Measurements from ENCODE around the gene SNTB2. TPM values are rescaled to one million over a fixed set of nuclear protein-coding genes. Genes with fewer than 3 reads are reported as not detected.

SNTB2 gene
- polyA plus RNA-seq, 1 of the 3 experiments (the other 2 are of a cell fraction) = 13.0 TPM

GRCh38 chr16:69348222-69348621 is 161.3 kb downstream of the SNTB2 start:
- TF ChIP-seq RFX5 (IDR thresholded peaks at IDR 0.05; ENCODE audit: low read length) (no peak), MXI1 (IDR thresholded peaks at IDR 0.05; ENCODE audit: low read depth, low read length) (no peak)
- H3K9me2 ChIP-seq = no peaks in the 10 kb centered on the region
- no peak overlapping the region for H3K27ac ChIP-seq (ENCODE audit: low read depth in 2 of 2, low read length in 1 of 2)
- peaks cover 7 to 14% of the 10 kb centered on the region in 2 experiments for H3K36me3 ChIP-seq (replicated peaks in 1 of 2; ENCODE audit: control insufficient read depth in 1 of 2, insufficient read depth in 2 of 2, low read length in 1 of 2)
- ChIA-PET CTCF (no interaction called here), POLR2A (no interaction called here)
- peaks cover 0 to 2% of the 10 kb centered on the region in 2 experiments; a peak in 1 of 4 replicates for H3K4me1 ChIP-seq (ENCODE audit: control insufficient read depth in 1 of 2, insufficient read depth in 2 of 2, low read depth in 1 of 2, low read length in 1 of 2)
- no peak overlapping the region for H3K4me3 ChIP-seq (ENCODE audit: low read depth in 2 of 2, low read length in 1 of 2)
- H4K20me1 ChIP-seq (ENCODE audit: insufficient read depth) = no peaks in the 10 kb centered on the region
- no peaks in the 10 kb centered on the region for H3K27me3 ChIP-seq (ENCODE audit: insufficient read depth)
- H3K4me2 ChIP-seq = no peak overlapping the region
- H3K9ac ChIP-seq = no peak overlapping the region
- WGBS (ENCODE audit: low lambda C conversion rate) = 90% methylated on average over 6 of the region's 6 CpGs
- no peak overlapping the region for H2AFZ ChIP-seq (ENCODE audit: low read depth)
- DNase-seq = no peak
- peaks cover 11% of the 10 kb centered on the region for H3K79me2 ChIP-seq (ENCODE audit: insufficient read depth)
- peaks cover 12% of the 10 kb centered on the region for H3F3A ChIP-seq (replicated peaks; ENCODE audit: insufficient read depth)
- no peaks in the 10 kb centered on the region for H3K9me3 ChIP-seq

- no peak overlapping the region for H2AFZ ChIP-seq (ENCODE audit: low read depth)
- peaks cover 3 to 5% of the 10 kb centered on the region in 2 experiments for H3K36me3 ChIP-seq (replicated peaks in 1 of 2; ENCODE audit: control insufficient read depth in 1 of 2, insufficient read depth in 2 of 2, low read length in 1 of 2)
- no peak overlapping the region for H3K4me2 ChIP-seq
- no peak overlapping the region for H3K4me3 ChIP-seq (ENCODE audit: low read depth in 2 of 2, low read length in 1 of 2)
- POLR2A ChIA-PET = interaction anchor here (0.8 kb wide), 1 partner anchor 8 kb away, joined by 3 read pairs; no protein-coding TSS in a partner anchor
- WGBS (ENCODE audit: low lambda C conversion rate) = 81% methylated on average over 4 of the region's 10 CpGs
- no peaks in the 10 kb centered on the region for H3K9me2 ChIP-seq
- H4K20me1 ChIP-seq (ENCODE audit: insufficient read depth) = no peaks in the 10 kb centered on the region
- TF ChIP-seq YY1 (IDR thresholded peaks at IDR 0.05; ENCODE audit: low read depth) (no peak), USF2 (IDR thresholded peaks at IDR 0.05; ENCODE audit: borderline replicate concordance, low read depth, low read length) (no peak), NRF1 (IDR thresholded peaks at IDR 0.05; ENCODE audit: low read depth, low read length) (no peak), TAF1 (IDR thresholded peaks at IDR 0.05; ENCODE audit: borderline replicate concordance, low read depth, low read length) (no peak), SMC3 (IDR thresholded peaks at IDR 0.05; ENCODE audit: low read depth, low read length) (no peak), PBX3 (IDR thresholded peaks at IDR 0.05) (no peak), GATA2 (CRISPR knock-in tag; IDR thresholded peaks at IDR 0.05) (no peak), RFX5 (IDR thresholded peaks at IDR 0.05; ENCODE audit: low read length) (no peak), GABPA (IDR thresholded peaks at IDR 0.05; ENCODE audit: low read depth) (no peak)
- TF ChIP-seq, protein P1, sequence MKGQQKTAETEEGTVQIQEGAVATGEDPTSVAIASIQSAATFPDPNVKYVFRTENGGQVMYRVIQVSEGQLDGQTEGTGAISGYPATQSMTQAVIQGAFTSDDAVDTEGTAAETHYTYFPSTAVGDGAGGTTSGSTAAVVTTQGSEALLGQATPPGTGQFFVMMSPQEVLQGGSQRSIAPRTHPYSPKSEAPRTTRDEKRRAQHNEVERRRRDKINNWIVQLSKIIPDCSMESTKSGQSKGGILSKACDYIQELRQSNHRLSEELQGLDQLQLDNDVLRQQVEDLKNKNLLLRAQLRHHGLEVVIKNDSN (IDR thresholded peaks at IDR 0.05; ENCODE audit: borderline replicate concordance, low read depth) = no peak
- H3K79me2 ChIP-seq (ENCODE audit: insufficient read depth) = no peaks in the 10 kb centered on the region
- CTCF ChIA-PET = no interaction called here
- no peak for DNase-seq
- H3K9me3 ChIP-seq = no peaks in the 10 kb centered on the region
- H3K4me1 ChIP-seq (ENCODE audit: control insufficient read depth in 1 of 2, insufficient read depth in 2 of 2, low read depth in 1 of 2, low read length in 1 of 2) = peaks cover 0 to 2% of the 10 kb centered on the region in 2 experiments; a peak in 1 of 4 replicates
- peaks cover 12% of the 10 kb centered on the region for H3F3A ChIP-seq (replicated peaks; ENCODE audit: insufficient read depth)
- no peaks in the 10 kb centered on the region for H3K27me3 ChIP-seq (ENCODE audit: insufficient read depth)
- H3K27ac ChIP-seq (ENCODE audit: low read depth in 2 of 2, low read length in 1 of 2) = no peak overlapping the region
- H3K9ac ChIP-seq = no peak overlapping the region
These were observed 162.6 kb downstream of the SNTB2 start for GRCh38 chr16:69349536-69349935.

Data from SK-N-SH (cell line).